ENCODE data around the gene NR2F1.
A peak's percentile ranks its signal among the peaks of the same experiment; 100 is the strongest.

NR2F1 gene

DNA sequence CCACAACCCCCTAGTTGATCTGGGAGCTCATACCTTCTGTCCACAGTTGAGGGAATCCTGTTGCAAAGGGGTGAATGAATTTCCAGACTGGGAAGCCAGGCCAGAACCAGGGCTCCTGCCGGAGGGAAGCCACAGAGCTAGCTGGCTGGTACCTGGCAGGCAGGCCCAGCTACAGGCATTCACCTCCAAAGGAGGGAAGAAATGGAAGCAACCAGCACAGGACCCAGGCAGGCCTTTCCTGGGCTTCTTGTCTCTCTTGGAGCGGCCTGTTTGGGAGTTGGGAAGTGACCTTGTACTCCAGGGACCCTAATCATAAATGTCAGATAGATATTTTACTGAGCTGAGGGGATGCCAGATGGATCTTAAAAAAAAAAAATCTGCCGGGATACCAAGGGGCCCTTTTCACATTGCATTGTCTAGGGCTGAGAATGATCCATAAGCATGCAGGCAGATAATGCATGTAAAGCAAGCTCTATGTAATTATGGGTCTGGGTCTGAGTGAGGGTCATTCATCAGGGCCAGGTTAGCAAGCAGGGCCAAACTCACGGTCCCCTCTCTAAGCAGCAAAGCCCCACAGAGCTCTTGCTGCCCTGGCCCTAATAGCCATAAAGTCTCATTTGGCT lies 8.4 kb downstream of the NR2F1 start:
- DNase-seq (ENCODE audit: low spot score) = no peak

DNA sequence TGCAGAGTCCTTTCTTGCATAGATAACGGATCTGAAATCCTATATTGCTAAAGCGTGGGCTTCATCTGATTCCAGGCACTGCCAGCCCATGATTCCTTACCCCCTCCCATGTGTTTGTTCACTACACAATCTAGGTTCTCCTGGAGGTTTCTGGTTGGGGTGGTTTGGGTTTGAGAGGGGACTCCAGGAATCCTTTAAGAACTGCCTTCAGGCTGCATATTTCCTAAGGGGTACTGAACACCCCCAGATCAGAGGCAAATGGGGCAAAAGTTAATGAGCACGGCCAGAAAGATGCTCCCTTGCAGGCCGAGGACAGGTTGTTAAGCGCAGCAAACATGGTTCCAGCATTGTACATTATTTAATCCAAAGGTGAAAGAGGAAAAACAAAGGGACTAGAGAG lies 9.9 kb downstream of the NR2F1 start:
- DNase-seq (ENCODE audit: low spot score) = no peak

DNA sequence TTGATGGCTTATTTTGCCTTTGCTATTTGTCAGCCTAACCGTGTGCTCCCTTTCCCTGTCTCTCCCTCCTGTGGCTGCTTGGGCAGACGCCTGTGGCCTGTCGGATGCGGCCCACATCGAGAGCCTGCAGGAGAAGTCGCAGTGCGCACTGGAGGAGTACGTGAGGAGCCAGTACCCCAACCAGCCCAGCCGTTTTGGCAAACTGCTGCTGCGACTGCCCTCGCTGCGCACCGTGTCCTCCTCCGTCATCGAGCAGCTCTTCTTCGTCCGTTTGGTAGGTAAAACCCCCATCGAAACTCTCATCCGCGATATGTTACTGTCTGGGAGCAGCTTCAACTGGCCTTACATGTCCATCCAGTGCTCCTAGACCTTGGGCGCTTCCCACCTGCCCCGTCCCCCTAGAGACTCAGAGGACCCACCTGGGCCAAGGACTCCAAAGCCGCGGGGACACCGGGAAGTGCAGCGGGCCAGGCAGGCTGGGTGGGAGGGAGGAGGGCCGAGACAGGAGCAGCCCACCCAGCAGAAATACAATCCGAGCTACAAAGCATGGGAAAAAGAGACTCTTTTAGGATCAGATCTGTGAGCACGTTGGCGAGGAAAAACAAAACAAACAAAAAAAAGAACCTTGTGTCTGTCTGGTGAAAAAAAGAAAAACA lies 10.6 kb downstream of the NR2F1 start:
- DNase-seq (ENCODE audit: low spot score) = no peak

DNA sequence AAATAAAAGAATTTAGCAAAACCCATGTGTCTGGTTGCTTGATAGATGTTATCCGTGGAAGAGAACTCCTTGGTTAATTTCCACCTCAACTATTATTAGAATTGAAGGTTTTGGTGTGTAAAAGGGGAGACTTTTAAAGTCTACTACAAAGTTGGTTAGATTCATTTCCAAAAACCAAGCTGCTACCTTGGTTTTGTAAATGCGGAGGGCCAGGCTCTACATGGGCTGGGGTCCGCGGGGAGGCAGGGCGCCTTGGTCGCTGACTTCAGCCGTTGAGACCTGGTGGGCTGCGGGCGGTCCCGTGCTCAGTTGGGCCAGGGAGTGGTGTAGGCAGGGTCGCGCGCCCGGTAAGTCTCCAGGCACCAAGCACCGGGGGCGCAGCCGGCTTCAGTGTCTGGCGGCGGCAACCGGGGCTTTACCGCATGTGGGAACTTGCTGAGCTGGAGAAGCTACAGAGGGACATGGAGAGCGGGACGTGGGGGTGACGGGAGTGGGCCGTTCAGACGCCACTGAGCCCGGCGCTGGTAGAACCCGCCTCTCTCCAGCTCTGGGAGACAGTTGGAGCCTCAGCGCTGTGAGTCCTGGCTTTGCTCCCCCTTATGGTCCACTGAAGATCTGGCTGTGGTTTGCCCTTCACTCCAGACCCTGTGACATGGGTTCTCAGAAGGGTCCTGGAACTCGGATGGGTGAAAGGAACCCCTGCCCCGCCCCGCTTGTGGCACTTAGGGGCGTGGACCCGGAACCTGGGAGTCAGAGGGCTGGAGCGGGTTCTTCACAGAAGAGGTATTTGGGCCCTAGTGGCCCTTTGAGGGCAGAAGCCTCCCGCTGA lies 11.8 kb downstream of the NR2F1 start:
- DNase-seq (ENCODE audit: low spot score) = no peak

DNA sequence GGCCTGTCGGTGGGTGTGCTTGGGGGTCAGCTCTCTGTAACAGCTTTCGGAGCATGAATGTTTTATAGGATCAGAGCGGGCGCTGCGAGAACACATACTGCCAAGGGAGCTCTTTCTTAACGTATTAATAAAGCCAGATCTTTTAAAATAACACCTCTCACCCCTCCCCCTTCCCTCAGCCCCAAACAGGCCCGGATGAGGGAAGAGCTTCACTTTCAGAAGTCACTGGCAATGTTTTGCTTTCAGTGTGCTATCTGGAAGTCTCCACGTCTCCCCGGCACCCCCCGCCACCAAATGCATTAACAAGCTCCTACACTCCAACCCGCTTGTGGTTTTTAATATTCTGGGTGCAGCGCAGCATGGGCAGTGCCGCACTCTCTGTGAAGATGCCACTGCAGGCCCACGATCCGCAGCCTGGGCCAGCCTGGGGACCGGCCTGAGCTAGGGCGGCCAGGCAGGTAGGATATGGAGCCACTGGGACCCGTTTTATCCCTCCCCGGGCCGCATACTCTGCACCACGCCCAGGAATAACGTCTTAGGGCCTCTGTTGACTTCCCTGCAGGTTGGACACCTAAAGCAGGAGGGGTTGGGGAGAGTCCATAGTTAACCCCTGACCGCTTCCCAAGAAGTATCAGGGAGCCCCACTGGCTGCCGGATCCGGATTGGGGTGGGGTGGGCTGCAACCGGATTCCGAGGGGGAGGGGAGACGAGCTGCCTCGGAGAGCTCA lies 12.6 kb downstream of the NR2F1 start:
- no peak for DNase-seq (ENCODE audit: low spot score)

DNA sequence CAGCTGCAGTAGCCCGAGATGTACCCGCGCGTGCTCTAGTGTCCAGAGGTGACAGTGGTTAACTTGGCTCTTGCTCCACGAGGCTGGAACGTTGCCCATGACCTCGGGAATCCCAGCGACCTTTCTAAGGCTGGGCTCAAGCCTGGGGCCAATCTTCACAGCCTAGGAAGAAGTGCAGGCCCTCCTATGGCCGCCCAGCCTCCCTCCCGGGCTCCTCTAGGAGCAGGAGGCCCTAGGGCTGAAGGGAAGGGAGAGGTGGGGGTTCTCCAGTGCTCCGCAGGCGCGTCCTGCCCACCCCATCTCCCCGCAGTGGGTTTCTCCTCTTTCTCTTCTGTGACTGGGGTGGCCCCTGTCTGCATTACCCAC lies 13.3 kb downstream of the NR2F1 start:
- DNase-seq (ENCODE audit: low spot score) = no peak

DNA sequence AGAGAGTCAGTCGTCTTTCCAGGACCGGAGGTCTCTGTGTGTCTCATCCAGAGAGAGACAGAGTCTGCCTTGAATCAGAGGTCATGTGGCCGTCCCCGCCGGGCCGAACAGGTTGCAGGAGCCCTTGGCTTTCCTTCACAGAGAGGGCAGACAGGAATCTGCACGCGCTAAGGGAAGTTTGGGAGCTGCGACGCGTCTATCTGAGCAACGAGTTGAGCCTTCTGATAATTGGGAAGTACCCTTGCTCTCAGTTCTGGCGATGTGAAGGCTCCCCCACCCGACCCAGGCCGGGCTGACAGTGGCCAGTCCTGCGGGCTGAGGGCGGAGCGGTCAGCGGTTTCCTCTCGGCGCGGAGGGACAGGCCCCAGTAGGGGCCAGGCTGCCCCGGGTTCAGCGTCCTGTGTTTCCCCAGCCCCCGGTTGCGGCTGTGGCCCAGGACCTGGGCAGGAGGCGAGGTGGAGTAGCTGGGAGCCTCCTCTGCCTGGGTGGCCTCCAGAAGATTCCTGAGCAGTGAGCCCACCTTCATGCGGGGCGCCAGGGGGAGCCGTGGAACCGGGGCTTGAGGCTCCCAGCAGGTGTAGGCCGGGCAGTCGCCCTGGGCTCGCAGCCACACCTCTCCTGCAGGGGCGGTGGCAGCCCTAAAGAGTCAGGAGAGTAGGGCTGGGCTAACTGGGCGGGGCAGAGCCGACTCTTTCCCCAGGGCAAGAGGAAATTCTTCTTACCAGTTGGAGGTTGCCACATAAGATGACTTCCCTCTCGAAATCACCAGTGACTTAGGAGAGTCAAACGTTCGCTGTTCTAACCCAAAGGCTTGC lies 13.9 kb downstream of the NR2F1 start:
- DNase-seq (ENCODE audit: low spot score) = peak; percentile 71

DNA sequence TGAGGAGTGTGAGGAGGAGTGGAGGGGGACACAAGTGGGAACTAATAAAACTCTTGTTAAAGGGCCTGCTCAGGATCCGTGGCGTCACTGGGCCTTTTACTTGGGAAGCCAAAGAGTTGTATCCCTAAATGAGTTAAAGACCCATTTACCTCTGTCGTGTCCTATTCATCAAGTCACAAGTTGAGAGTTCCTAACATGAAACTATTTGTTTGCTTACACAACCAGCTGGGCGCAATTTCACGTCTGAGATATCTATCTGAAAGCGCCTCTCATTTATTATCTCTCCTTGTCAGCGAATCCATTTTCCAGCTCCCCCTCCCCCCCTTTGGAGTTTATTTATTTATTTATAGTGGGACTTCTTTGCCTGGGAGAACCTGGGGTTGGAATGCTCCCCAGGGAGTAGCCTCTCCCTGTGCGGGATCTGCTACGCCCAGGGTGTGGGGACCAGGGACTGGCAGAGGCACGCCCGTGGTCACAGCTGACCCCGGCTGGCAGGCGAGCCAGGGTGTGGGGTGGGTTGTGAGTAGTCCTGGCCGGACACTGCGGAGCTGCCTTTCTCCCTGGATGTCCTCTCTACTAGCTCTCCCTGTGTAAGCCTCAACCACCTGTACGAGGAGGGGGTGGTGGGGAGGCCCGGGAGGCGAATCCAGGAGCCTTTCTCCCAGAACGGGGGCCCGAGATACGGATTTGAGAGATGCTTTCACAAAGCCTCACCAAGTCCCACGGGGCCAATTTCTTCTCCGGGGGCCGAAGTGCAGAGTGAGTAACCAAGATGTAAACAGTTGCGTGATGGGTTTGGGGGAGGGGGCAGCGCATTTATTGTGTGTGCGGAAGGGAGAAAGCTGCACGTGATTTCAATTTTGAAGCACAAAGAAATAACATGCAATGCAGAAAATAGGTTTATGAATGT lies 15.3 kb downstream of the NR2F1 start:
- DNase-seq (ENCODE audit: low spot score) = peak; percentile 23

DNA sequence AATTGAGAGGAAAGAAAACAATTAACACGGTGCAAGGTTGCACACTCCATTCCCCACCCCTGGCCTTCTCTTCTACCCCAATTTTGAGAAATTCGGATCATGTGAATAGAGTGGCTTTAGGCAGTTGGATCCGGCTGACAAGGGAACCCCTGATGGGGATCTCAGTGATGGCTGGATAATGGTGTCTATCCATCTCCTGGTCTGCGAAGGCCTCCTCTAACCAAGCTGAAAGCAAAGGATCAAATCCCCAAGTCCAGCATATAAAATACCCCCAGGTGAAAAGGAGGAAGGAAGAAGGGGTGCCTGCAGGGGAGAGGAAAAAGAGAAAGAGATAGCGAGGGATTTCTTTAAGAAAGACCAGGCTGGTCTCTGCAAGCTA lies 16.0 kb downstream of the NR2F1 start:
- no peak for DNase-seq (ENCODE audit: low spot score)

DNA sequence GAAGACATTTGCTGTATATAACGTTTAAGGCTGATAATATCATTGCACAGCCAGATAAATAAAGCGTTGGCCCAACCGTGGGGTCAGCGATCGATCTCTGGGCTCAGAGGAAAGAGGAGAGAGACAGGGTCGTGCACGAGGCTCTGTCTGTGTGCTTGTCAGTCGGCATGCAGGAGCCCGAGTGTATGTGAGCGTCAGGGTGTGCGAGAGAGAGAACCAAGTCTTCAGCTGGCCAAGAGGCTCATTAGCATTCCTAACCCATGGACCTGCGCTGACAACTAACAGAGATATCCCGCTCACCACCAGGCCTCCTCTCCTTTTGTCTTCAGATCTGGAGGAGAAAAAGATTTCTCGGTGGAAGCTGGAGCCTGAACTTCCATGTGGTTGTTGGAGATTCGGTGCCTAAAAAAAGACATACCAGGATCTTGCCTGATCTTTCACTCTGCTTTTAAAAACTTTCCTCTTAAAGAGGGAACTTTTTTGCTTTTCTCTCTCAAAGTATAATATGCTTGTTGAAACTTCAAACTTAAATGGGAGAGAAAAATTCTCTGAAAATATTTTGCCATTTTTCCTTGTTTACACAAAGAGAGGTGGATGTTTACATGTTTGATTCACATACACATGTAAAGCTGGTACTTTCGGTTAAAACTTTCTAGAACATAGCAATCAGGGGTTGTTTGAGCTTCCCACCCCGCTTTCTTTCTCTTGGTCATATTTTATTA lies 16.5 kb downstream of the NR2F1 start:
- DNase-seq (ENCODE audit: low spot score) = no peak

DNA sequence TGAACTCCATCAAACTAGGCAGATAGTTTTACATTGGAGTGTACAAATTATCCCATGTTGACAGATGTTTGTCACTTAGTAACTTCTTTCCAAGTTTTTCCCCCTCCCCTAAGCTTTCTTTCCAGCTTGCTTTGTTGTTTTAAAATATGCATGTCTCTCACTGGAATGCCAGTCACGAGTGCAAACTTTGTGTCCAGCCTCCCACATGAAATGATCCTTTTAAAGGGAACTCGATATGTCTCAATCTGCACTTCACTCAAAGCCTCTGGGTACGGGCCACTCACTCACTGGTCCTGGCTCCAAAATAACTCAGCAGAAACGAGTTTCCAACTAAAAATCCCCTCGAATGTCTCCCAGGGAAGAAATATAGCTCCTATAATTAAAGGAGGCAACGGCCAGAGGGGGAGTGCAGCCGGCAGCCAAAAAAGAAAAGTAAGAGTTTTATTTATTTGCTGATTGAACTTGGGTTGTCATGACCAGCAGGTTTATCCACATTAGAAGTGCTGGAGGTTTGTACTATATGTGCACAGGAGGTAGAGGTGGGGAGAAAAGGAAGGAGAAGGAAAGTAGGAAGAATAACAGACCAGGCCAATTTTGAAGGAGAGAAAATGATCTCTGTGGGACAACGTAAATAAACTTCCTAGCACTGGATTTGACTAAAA lies 17.5 kb downstream of the NR2F1 start:
- DNase-seq (ENCODE audit: low spot score) = no peak

DNA sequence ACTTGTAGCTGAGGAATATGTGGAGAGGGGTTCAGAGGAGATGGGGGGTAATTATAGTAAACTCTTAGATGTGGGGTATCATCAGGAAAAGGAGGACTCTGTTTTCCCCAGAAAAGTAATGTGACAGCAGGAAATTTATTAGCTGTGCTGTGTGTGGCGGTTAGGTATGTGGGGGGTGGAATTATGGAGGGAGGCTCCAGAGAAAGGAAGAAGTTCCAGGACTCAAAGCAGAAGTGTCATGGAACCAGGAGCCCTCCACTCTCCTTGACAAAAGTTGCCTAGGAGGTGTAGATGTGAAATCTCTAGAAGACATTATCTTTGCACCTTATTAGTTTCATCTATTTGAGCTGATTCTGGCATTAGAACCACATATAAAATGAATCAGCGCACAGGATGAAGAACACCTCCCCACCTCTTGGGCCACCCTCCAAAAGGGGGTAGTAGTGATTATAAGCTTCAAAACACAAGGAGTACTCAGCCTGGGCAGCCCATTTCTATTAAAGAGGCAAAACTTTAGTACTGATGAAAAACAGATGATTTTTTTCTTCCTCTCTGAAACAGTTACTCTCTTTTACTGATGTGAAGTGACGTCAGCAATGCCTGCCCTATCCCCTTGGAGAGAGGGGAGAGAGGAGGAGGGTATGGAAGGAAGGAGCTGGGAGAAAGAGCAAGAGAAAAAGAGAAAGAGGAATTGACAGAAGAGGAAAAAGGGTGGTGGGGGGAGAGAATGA lies 18.2 kb downstream of the NR2F1 start:
- DNase-seq (ENCODE audit: low spot score) = no peak

DNA sequence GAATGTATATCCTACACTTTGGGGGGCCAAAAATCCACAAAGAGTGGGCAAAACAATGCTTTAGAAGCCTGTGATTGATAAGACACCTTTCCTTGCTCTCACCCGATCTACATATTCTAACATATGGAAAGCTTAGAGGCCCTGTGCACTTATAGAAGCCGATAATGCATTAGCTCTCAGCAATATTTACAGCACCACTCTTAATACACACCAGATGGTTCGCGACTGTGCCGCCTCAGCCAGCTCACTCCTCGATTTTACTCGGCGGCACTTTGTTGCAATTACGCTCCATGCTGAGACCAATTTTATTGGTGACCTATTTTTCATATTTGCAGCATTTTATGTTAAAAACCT lies 18.8 kb downstream of the NR2F1 start:
- DNase-seq (ENCODE audit: low spot score) = no peak

DNA sequence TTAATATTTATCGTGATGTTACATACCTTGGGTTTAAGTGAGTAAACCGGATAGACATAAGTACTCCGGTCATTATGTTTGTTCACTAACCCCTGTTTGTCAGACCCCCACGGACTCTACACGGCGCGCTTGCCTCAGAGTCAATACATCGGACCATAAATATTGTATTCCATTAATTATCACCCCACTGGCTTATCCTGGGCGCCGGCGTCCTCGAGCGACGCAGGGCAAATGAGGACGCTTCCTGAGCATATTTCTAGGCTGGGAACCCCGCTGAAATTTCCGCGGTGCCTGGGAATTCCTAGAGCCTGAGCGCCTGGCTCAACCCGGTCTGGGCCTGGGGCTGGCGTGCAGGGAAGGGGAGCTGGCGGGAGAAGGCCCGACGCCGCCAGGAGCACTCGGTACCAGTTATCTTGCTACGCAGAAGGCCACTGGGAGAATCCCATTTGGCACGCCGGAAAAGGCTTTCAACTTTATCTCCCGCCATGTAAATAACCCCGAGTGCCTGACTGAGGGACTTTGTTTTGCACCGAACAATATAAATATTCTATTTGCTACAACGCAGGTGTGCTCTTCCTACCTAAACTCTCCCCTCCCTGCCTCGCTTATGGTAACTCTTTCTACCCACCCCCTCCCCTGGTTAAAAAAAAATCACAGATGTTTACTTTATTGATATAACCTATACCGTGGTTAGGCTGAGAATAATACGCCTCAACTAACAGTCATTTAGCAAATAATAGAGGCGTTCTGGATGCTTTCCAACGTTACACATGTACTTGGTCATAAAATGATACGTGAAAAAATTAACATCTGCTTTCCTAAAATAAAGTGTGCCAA lies 19.4 kb downstream of the NR2F1 start:
- no peak for DNase-seq (ENCODE audit: low spot score)

DNA sequence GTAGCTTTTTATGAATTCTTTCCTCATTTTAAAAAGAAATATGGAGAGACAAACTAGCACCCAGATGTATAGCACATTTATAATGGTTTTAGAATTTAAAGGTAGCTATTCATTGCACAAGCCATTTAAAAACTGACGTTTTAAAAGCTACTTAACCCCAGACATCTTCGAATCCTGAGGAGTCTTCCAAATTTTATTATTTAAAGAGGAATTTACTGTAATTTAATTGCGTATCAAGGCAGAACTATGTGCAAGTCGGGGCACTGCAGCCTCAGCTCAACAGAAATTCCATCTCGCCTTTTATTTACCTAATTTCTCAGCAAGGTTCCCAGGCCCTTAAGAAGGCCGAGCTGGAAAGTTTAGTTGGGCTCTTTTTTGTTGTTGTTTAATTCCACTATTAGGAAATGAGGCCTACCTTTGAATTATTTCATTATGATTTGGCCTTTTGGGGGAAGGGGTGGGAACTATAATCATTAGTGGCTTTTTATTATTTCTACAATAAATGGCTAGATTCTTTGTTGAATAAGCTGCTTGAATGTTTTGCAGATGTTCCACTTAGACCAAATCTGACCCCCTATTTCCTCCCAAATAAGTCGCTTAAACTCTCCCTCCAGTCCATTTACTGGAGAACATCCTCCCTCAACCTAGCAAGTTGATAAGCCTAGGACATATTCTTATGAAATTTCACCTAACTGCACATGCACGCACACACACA lies 20.2 kb downstream of the NR2F1 start:
- DNase-seq (ENCODE audit: low spot score) = no peak

DNA sequence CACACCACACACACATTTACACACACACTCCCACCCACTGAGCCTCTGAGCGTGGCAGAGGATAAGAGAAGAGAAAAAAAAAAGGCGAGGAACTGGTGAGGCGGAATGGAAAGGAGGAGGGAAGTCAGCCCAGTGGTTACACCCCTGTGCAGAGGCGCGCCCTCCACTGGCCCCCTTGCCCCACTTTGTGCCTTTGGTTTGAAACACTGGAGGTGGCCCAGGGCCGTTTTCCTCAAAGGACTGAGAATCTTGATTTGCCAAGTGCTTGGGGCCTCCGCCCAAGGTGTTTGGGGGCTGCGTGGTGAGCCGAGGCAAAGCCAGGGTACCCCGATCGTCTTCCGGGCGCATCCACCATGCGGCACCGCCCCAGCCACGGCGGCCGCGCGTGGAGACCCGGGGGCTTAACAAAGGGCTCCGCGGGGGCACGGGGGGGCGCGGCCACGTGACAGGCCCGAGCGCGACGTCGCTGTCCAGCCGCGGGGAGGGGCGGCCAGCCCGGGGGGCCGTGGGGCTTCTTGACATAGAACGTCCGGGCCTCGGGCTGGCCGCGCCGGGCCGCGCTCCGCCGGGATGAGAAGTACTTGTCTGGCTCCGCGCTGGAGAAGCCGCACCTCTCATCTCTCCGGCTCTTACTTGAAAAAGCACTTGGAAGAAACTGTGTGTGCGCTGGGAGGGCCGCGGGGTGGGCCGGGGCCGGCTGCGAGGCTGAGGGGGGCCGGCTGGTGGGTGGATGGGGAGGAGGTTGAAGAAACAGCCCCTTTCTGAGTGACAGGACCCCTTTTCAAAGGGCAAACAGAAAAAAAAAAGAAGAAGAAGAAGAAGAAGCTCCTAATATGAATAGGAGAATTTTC lies 21.0 kb downstream of the NR2F1 start:
- DNase-seq (ENCODE audit: low spot score) = no peak

Data from LoVo (cell line).